Fibroblast of skin of left quadriceps (primary cell): ENCODE results near the gene CDH23.

Experiments used
- DNase-seq, 2 experiments: peaks; one replicate each; pipeline ENCODE4 v3.0.0-alpha.2; 2013; ENCODE audit warnings: low read depth in 2 of 2

Gene CDH23

DNA sequence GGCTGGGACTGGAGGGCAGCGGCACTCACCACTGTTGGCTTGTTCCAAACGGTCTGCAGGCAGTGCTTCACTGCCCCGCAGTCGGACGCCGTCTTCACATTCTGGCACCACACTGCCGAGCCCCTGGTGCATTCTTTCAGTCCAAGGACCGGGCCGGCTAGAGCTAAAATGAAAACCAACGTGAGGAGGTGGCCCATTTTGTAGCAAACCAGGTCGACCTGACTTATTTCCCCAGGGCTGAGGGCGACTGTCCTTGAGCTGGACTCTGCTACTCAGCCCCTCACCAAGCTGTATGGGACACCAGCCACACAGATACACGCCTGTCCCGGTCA lies 437.6 kb downstream of the CDH23 start:
- no peak for DNase-seq

DNA sequence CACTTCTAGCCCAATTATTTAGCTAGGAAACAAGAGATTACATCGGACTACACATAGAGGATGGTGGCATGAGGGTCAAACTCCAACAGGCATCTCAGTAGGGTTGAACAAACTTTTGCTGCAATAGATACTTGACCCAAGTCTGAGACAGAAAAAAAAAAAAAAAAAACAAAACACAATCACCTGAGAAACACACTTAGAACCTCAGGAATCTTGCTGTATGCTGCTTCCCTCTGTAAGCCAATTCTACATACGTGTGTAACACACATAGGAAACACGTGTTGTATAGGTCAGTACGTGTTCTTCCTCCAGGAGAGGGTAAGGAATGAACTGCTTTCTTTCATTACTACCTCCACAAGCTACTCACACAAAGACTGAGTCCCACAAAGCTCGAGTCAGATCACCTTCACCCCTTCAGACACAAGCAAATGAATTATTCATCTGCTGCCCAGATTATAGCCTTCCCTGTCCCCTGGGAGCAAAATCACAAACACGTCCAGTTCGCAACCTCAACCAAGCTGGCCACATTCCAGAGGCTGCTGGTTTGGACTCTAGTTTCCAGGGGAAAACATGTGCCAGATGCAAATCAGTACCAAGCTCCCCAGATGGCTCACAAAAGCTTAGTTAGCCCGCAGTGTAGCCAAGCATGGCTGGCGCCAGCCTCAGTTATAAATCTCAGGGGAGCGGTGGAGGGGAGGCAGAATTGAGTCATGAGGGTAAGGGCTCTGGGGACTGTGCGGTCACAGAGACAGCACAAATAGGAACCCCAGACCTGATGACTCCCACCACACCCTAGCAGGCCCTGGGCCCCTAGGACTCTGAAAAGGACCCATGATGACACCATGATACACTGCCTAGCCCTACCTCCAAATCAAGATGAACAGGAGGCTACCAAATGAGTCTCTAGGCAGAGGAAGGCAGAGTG lies 439.2 kb downstream of the CDH23 start:
- peak; percentile 76 to 80 for DNase-seq

DNA sequence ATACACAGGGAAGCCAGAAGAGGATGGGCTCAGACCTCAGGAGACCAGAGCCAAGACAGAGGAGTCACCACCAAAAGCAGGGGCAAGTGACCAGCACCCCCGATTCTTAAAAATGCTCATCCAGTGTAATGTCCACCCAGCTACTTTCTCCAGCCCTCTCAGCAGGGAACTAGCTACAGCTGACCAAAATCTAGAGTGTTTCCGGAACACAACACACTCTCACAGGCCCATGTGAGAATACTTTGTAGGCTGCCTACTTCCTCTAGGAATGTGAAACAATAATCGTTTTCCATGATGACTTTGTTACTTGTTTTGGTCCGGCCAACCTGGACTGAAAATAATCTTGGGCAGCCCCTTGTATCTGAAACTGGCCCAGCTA lies 439.9 kb downstream of the CDH23 start:
- DNase-seq = no peak

DNA sequence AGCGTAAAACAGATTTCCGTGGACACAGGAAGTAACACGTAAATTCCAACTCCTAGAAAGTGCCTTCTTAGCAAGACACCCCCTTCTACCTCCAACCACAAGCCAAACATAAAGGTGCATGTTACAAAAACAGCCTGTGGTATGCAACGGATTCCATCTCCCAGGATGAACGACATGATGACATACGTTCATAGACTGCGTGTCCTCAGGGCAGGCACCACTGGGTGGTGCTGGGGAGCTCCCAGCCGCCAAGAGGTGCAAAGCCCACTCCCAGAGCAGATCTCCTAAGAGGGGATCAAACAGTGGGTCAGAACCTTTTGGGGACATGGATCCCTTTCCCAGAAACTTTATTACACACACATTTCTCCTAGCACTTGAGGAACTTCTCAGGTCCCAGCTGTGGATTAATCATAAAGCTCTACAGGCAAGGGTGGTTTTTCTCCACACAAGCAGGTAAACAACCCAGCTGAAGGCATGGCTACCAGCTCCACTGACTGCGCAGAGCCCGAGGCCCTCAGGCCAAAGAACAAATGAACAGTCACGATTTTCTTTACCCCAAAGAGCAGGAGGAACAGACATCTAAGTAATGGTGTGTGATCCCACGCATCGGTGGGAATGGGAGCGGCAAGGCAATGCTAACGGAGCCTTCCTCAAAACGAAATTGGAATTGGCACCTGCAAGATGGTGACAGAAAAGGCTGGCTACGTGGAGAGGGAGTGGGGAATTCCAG lies 440.5 kb downstream of the CDH23 start:
- no peak for DNase-seq

DNA sequence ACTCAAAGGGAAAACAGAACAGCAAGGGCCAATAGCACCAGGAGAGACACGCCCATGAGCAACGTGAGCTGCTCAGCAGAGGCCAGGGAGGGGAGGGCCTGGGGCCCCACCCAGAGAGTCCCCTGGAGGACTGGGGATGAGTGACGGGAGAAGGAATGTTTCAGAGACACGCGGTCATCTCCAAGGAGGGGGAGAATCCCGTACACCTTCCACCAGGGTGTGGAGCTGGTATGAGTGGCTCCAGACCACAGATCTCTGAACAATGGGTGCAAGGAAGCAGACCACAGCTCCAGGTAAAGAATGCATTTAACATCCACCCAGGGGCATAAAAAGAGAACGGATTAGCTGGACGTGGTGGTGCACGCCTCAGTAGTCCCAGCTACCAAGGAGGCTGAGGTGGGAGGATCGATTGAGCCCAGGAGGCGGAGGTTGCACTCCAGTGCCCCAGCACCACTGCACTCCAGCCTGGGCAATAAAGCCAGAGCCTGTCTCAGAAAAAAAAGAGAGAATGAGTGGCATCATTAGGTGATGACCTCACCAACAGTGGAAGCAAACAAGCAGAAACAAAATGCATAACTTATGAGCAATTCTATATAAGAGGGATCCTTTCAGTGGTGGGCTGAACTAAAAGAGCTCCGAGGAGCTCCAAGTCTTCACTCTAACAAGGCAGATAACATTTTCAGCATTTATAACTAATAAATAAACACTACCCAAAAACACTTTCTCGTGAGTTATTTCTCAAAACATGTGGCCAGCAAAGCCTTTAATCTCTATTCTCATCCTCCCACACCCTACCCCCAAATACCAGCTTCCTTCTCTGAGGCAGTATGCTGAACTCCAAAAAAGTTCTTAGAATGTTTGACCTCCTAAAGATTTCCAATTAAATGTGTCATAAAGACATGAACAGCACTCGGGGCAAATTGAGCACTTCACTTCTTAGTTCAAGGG lies 441.8 kb downstream of the CDH23 start:
- no peak for DNase-seq

DNA sequence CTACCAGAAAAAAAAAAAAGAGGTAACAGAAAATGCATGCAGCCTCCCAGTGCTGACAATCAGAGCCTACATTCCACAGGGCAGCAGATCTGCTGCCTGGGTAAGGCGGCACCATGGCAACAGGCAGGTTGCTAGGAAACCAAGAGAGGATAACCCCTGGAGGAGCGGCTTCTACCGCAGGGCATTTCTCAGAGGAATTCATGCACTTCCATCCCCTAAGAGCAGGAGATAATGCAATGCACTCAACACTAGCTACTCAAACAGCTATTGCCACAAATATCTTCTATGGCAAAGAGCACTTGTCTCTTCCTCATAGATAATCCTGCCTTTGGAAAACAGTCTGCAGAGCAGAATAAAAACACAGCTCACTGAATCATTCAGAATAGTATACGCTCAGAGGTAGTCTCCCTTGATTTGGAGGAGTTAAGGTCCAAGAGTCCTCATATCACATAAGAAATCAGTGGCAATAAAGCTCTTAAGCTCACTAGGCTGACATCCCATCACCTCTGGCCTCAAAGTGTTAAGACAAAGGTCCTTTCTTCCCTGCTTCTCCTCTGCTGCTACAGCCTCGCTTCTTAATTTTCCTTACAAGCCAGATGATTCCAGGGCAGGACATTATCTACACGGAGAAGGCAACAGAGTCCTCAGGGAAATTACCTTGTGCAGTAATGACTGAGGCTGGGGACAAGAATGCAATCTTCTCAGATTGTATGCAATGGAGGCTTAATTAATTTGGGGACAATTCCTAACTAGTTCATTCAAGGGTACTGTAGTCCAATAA lies 443.6 kb downstream of the CDH23 start:
- peak; percentile 90 to 91 for DNase-seq

DNA sequence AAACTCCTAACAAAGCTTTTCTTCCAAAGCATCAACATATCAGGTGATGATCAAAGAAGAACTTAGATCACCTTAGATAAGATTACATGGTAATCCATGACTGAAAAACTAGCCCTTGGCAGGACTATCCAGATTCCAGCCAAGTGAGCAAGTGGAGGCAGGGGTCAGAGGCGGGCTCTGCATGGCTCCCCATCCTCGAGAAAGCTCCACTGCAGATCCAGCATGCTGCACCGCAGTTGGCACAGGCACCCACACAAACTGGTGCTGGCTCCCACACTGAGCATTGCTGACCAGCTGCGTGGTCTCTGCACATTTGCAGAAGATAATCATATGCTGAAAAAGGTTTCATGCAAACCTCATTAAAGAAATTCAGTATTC lies 444.2 kb downstream of the CDH23 start:
- no peak for DNase-seq

DNA sequence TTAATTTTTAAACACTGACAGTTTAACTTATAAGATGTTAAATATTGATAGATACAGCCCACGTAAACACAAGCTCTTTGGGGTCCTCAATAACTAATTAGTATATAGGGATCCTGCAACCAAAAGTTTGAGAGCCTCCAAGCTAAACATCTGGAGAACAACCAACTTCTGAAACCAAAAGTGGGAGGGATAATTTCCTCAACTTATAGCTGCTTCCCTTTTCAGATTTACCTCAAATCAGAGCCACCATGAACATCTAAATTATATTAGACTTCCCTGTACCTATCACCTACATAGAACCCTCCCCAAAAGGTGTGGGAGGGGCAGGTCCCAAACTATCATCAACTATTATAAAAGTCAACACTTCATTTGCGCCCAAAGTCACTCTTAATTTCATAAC lies 445.7 kb downstream of the CDH23 start:
- DNase-seq = no peak

DNA sequence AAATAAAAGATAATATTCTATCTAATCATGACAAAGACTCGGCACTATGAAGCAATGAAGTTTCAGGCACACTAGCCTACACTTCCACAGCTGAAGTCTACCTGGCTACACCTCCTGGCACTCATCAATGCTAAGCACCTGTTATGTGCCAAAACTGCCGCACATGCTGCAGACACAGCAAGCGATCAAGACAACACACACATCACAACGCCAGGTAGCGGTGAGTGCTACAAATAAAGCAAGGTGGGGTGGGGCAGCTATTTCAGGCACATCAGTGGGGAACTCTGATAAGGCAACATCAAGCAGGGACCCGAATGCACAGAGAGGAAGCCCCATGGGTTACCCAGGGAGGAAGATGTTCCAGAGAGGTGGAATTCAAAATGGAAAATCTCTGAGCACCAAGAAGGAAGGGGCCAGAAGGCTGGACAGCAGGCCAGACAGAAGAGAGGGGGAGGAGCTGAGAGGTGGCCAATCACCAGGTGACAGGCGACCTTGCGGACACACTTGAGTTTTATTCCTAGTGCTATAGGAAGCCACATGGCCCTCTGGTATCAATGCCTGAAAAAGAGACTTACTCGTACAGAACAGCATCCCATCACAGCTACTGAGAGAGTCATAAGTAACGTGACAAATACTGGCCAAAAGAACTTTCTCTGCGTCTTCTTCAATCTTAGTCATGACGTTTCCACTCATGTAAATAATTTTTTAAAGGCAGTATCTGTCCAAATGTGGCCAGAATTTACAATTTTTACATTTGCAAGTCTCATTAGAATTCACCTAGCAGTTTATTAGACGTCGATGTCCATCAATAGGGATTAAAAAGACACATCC lies 446.4 kb downstream of the CDH23 start:
- DNase-seq = no peak

DNA sequence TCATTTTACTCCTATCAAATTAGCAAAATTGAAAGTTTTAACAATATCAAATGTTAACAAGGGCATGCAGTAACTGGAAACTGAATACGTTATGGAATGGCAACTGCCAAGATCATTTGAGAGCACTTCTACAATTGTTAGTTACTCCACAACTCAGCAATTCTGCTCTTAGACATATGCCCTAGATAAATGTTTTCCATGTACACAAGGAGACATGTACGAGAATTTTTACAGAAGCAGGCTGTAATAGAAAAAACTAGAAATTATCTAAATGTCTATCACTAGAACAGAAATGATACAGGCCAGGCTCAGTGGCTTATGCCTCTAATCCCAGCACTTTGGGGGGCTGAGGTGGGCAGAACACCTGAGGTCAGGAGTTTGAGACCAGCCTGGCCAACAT lies 447.4 kb downstream of the CDH23 start:
- no peak for DNase-seq

DNA sequence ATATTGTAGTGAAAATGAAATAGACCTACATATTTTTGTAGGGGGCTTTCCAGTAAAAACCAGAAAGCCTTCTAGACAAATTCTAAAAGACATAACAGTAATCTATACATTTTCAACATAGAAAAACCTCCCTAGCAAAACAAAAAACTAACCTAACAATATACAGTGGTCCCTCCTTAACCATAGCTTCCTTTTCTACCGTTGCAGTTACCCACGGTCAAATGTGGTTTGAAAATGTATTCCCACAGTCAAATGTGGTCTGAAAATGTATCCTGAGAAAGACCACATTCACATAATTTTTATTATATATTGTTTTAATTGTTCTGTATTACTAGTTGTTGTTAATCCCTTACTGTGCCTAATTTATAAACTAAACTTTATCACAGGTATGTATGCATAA lies 448.0 kb downstream of the CDH23 start:
- DNase-seq = no peak

DNA sequence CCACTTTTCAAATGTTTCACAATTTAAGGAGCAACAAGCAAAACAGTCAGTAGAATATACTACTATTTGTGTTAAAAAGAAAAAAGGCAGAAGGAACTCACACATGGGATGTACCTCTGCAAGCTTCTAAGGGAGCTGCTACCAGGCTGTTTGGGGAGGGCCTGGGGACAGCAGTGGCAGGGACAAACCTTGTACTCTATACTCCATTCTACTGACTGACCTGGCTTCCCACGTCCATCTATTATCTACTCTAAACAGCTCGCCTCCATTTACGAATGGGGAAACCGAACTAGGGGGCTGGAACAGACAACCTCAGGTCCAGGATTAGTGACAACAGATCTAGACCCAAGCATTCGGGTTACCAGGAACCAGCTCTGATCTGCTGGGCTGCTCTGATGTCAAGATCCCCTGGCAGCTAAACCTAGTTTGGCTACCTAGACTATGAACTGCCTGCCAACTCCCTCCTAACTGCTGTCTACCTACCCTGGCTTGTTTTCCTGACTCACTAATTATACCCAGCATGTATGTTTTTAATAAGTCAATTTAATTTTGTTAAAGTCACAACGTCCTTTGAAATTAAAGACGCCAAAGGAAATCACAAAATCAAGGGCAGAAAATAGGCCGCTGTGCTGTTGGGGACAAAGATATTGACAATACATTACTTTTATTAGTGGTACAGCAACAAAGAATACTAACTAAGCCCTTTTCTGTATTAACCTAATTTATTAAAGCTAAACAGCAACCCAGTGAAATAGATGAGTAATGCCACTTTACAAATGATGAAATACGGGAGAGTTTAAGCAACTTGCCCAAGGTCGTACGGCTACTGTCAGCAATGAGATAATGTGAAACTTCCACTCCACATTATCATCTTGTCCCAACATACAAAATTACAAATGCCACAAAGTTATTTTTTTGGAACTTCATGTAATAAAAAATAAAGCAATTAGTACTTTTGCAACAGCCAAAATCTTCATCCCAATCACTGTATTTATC lies 449.0 kb downstream of the CDH23 start:
- DNase-seq = no peak

DNA sequence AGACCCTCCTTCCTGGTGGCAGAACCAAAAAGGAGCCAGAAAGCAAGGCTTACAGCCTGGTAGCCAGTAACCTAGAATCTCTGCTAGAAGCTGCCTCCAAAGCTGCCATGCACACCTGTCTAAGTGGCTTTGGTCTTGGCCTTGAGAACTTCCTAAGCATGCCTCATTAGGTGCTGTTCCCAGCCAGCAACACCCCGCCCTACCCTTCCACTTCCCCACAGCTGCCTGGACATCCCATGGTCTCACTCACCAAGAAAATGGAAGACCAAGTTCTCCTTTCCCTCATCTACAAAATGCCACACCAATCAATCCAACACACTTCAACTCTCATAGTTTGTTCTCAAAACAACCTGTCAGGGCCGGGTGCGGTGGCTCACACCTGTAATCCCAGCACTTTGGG lies 450.1 kb downstream of the CDH23 start:
- DNase-seq = no peak

DNA sequence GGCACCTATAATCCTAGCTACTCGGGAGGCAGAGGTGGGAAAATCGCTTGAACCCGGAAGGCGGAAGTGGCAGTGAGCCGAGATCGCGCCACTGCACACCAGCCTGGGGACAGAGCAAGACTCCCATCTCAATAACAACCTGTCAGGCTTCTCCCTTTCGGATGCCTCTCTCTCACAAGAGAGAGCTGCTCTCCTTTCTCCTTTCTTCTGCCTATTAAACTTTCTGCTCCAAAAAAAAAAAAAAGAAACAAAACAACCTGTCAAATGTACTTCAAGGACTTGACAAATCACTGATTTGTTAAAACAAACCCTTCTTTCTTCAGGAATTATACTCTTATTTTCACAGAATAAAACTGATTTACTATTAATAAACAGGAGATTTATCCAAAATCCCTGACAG lies 450.7 kb downstream of the CDH23 start:
- DNase-seq = no peak

DNA sequence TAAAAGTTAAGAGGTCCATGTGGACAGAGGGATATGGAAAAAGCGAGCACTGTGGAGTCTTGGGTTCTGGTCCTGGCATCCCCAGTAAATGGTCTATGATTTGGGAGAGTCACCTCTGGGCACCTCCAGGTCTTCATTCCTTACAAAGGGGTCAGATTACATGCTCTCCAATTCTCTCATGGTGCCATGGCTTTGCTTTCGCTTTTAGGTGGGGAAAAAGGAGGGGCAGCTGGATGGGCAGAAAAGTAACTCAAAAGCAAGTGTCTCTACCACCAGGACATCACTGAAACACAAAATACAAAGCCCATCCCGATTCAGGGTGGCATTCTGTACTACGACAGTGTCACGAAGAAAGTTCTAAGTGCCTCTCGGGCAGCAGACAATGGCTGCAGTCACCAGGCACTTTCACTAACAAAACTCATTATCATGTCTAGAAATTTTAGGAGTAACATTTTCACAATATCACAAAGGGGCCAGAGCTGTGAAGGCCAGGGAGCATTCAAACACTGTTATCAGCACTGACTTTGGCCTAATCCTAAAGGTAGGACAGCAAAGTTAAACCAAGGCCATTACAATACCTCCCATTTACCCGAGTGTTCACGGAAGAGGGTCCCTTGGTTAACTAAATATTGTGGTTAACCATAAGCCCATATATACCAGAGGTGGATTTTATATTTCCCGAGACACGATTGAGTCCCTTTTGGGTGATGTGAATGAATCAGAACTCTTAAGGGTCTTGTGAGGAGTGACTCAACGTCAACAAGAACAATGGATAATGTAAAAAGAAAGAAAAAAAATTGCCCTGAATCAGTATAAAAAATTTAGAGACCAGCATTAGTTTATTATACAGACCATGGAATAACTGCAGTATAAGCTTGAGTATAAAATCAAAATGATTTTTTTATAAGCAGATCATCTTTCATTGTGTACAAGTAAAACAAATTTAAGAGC lies 451.9 kb downstream of the CDH23 start:
- DNase-seq = no peak

DNA sequence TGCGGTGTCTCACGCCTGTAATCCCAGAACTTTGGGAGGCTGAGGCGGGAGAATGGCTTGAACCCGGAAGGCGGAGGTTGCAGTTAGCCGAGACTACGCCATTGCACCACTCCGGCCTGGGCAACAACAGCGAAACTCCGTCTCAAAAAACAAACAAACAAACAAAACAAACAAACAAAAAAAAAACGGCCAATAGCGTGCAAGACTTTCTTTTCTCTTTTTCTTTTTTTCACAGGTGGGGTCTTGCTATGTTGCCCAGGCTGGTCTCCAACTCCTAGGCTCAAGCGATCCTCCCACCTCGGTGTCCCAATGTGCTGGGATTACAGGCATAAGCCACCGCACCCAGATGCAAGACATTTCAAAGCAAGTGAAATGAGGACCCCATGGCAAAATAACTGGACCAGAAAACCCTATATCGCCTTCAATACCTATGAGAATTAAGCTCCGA lies 452.8 kb downstream of the CDH23 start:
- DNase-seq = no peak

DNA sequence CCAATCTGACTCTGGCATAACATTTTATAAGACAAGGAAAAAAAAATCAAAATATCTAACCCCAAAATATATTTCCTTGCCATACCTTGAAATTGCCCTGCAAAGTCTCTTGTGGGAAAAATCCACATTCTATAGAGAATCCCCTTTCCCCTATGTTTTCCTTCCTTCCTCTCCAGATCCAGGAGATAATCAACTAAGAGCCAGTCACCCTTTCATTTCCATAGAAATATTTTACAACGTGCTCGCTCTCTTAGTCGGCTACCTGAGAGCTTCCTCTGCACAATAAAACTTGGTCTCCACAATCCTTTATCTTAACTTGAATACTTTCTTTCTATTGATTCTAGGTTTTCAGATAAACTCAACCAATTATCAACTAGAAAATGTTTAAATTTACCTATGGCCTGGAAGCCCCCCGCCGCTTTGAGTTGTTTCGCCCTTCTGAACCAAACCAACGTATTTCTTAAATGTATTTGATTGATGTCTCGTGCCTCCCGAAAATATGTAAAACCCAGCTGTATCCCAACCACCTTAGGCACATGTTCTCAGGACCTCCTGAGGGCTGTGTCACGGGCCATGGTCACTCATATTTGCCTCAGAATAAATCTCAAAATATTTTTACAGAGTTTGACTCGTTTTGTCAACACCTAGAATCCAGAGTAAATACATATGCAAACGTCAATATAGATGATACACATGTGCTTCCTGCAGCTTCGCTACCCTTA lies 453.5 kb downstream of the CDH23 start:
- DNase-seq = no peak
